K562 (cell line): ENCODE results near the gene PDE4DIP. TPM values are rescaled to one million over a fixed set of nuclear protein-coding genes. Genes with fewer than 3 reads are reported as not detected.
A peak's percentile ranks its signal among the peaks of the same experiment; 100 is the strongest.
"Not testable (repeated sequence)": the region's sequence is repeated elsewhere in the genome, so short reads cannot be mapped to it uniquely, and the experiment has no call there.

Source experiments
- ATAC-seq: fragments of 200-7000 bp; cut with Tn5 transposase; 3 replicates; pipeline ENCODE4 v1.9.1; 2020; ENCODE audit warnings: moderate library complexity
- Bru-seq: library from RNA; stranded (reverse); fragments of 400-500 nt; gene quantifications from one replicate; lab custom pipeline; 2021; lab: Mats Ljungman, UMichigan
- BruChase-seq, 2 experiments: library from RNA; stranded (reverse); fragments of 400-500 nt; gene quantifications; one replicate each; lab custom pipeline; 2021; lab: Mats Ljungman, UMichigan
- BruUV-seq: library from RNA; stranded (reverse); fragments of 400-500 nt; replicated peaks from 2 replicates; lab custom pipeline; 2021; lab: Mats Ljungman, UMichigan
- CTCF ChIA-PET: fragments of 300-600 bp; formaldehyde crosslinking; extraction: SDS; loops from one replicate; lab custom pipeline; 2021; ENCODE audit warnings: low intra/inter-chr PET ratio; lab: Yijun Ruan, JAX
- POLR2A ChIA-PET: fragments of 300-600, 350-650 bp; sonication (Branson Sonifier 250); formaldehyde crosslinking; extraction: SDS; loops from one replicate; lab custom pipeline; 2021; ENCODE audit warnings: antibody characterized with exemption, inconsistent platforms; lab: Yijun Ruan, JAX
- DNase-seq, 4 experiments: peaks; one replicate each; pipeline versions ENCODE4 v3.0.0 to v3.0.0-alpha.2; 2011 to 2018; ENCODE audit warnings: low spot score in 3 of 4, mixed read lengths in 3 of 4; ENCODE audit errors: extremely low read depth in 1 of 4
- FAIRE-seq: peaks from 2 replicates; lab custom pipeline; 2011; peaks lifted over from hg19 to GRCh38; lab: Jason Lieb, UNC
- H2AFZ ChIP-seq: 2 replicates; pipeline ENCODE4 v1.6.0; 2011; ENCODE audit warnings: low read depth, low read length, control low read depth, inconsistent platforms
- H3K27ac ChIP-seq: fragments of 200-600 bp; 3 replicates; pipeline ENCODE4 v1.8.0; 2011; ENCODE audit warnings: low read depth, mild to moderate bottlenecking, control low read depth, inconsistent platforms, low read length, moderate library complexity, mixed read lengths; ENCODE audit errors: extremely low read depth
- H3K27me3 ChIP-seq, 2 experiments: fragments of 300-600 bp in 1 of 2; 2 replicates in 1 of 2; 3 replicates in 1 of 2; pipeline versions ENCODE4 v1.6.0 to v1.8.0; 2011; ENCODE audit warnings: inconsistent platforms in 2 of 2, low read length in 2 of 2, mild to moderate bottlenecking in 1 of 2, mixed read lengths in 1 of 2, moderate library complexity in 1 of 2; ENCODE audit not compliant: control insufficient read depth in 2 of 2, insufficient read depth in 2 of 2
- H3K36me3 ChIP-seq: fragments of 300-600 bp; 3 replicates; pipeline ENCODE4 v1.8.0; 2011; ENCODE audit warnings: mild to moderate bottlenecking, low read length, inconsistent platforms; ENCODE audit not compliant: control insufficient read depth, insufficient read depth
- H3K4me1 ChIP-seq, 2 experiments: fragments of 200-600 bp in 1 of 2; replicated peaks in 1 of 2; 2 replicates in 1 of 2; 3 replicates in 1 of 2; pipeline versions ENCODE4 v1.5.1 to v1.8.0; 2011; ENCODE audit warnings: inconsistent platforms in 2 of 2, low read length in 2 of 2, mild to moderate bottlenecking in 1 of 2, mixed read lengths in 1 of 2, moderate library complexity in 1 of 2; ENCODE audit not compliant: control insufficient read depth in 2 of 2, insufficient read depth in 2 of 2
- H3K4me2 ChIP-seq: 2 replicates; pipeline ENCODE4 v1.6.1; 2011; ENCODE audit warnings: low read length, control low read depth, inconsistent platforms, mixed read lengths; ENCODE audit not compliant: insufficient read depth
- H3K4me3 ChIP-seq: fragments of 200-600 bp; sonication (generic), shearing (Covaris generic); 2 replicates; pipeline ENCODE4 v1.5.1; 2016; ENCODE audit warnings: control low read depth, inconsistent platforms
- H3K79me2 ChIP-seq: fragments of 200-600 bp; 3 replicates; pipeline ENCODE4 v1.8.0; 2011; ENCODE audit warnings: low read length, inconsistent platforms; ENCODE audit not compliant: control insufficient read depth, insufficient read depth
- H3K9ac ChIP-seq, 2 experiments: 2 replicates each; pipeline versions ENCODE4 v1.6.0 to v1.6.1; 2011; ENCODE audit warnings: low read depth in 2 of 2, low read length in 2 of 2, control low read depth in 1 of 2, inconsistent platforms in 1 of 2, mild to moderate bottlenecking in 1 of 2, mixed read lengths in 1 of 2; ENCODE audit not compliant: insufficient read depth in 1 of 2
- H3K9me1 ChIP-seq: one replicate; pipeline ENCODE4 v1.6.0; 2011; ENCODE audit warnings: inconsistent platforms, mild to moderate bottlenecking, low read length, moderate library complexity; ENCODE audit not compliant: control insufficient read depth, insufficient read depth
- H3K9me3 ChIP-seq: replicated peaks from 2 replicates; pipeline ENCODE4 v1.5.1; 2011; ENCODE audit warnings: low read depth, low read length, inconsistent platforms; ENCODE audit not compliant: control insufficient read depth, insufficient read depth
- H4K20me1 ChIP-seq: replicated peaks from 2 replicates; pipeline ENCODE4 v1.6.1; 2011; ENCODE audit warnings: low read length, inconsistent platforms, mixed read lengths; ENCODE audit not compliant: control insufficient read depth, insufficient read depth
- WGBS: fragments of 100-300 bp; shearing (Covaris generic); methylation state at CpG from one replicate; pipeline ENCODE4 v1.1.6; 2016; ENCODE audit warnings: low coverage, mixed read lengths; ENCODE audit not compliant: insufficient coverage; ENCODE audit errors: missing lambda C conversion rate; 5-methylcytosine and 5-hydroxymethylcytosine counted together
- in situ Hi-C: fragments of 300-500 bp; cut with MboI; formaldehyde crosslinking; loops from 4 replicates; pipeline ENCODE4 v1.15.0; 2018; ENCODE audit warnings: inconsistent platforms, mixed read lengths
- intact Hi-C: fragments of 100-400 bp; cut with micrococcal nuclease; formaldehyde crosslinking; loops from 2 replicates; pipeline ENCODE4 v1.14.2; 2022
- long read RNA-seq, 3 experiments: library from polyadenylated mRNA in 2 of 3; library from RNA in 1 of 3; unstranded in 2 of 3; stranded (forward) in 1 of 3; transcript quantifications; one replicate each; pipeline ENCODE4 v2.0.0, GENCODE V29; 2019 to 2022
- polyA minus RNA-seq, 3 experiments: library from RNA; depleted of rRNA, polyadenylated mRNA; stranded (reverse); fragments of >200 nt; gene quantifications; 2 replicates each; pipeline ENCODE4 v1.2.3, GENCODE V29; 2011
- polyA plus RNA-seq, 8 experiments: library from polyadenylated mRNA; depleted of rRNA in 4 of 8; stranded (reverse) in 5 of 8; unstranded in 3 of 8; fragments of >200 nt; fragmentation: Nextera tagmentation in 2 of 8; fragmentation: Illumina TruSeq in 1 of 8; extraction: Ambion mirVana in 2 of 8; extraction: Trizol in 1 of 8; gene quantifications; 2 replicates each; pipeline versions ENCODE4 v1.2.1 to v1.2.3, GENCODE V29; 2011 to 2014; ENCODE audit warnings: inconsistent platforms in 1 of 8, missing spikeins in 1 of 8
- total RNA-seq, 7 experiments: library from RNA; depleted of rRNA in 6 of 7; stranded (reverse); fragments of >200 nt in 6 of 7; fragmentation: Illumina TruSeq in 2 of 7; extraction: Trizol in 2 of 7; gene quantifications; 2 replicates each; pipeline versions ENCODE4 v1.2.1 to v1.2.3, GENCODE V29; 2011 to 2021; ENCODE audit warnings: low replicate concordance in 1 of 7

Gene PDE4DIP
- total RNA-seq (2011; cell fraction: chromatin; rRNA removed; ENCODE audit: low replicate concordance): 488 and 689 TPM in 2 replicates
- total RNA-seq (2011; cell fraction: nucleolus; rRNA removed): 235 and 253 TPM in 2 replicates
- 363 and 390 TPM in 2 replicates for total RNA-seq (2011; cell fraction: nucleoplasm; rRNA removed)
- total RNA-seq (2014; rRNA removed) (148 and 160 TPM in 2 replicates), total RNA-seq (2014; rRNA removed; fragmentation: Illumina TruSeq; extraction: Trizol) (260 and 272 TPM in 2 replicates), total RNA-seq (2015; rRNA removed; fragmentation: Illumina TruSeq; extraction: Trizol) (198 and 200 TPM in 2 replicates), total RNA-seq (2021) (355 and 362 TPM in 2 replicates), polyA plus RNA-seq (2011; rRNA removed) (242 and 324 TPM in 2 replicates), polyA plus RNA-seq (2014; fragmentation: Illumina TruSeq; extraction: Trizol) (232 and 260 TPM in 2 replicates), polyA plus RNA-seq (2014; fragmentation: Nextera tagmentation; extraction: Ambion mirVana) (100 to 1,000 TPM; 225 to 334 TPM), polyA plus RNA-seq (2014; rRNA removed) (202 and 205 TPM in 2 replicates), polyA minus RNA-seq (2011; rRNA and poly(A)+ RNA removed) (462 and 560 TPM in 2 replicates), Bru-seq, nascent RNA (percentile 79 among the genes with signal in this experiment), BruChase-seq, experiment 1, labeled RNA remaining after a 2-hour chase (percentile 73 among the genes with signal in this experiment), BruChase-seq, experiment 2, labeled RNA remaining after a 6-hour chase (percentile 75 among the genes with signal in this experiment)
- polyA plus RNA-seq (2011; cell fraction: cytosol; rRNA removed): 123 and 131 TPM in 2 replicates
- polyA plus RNA-seq (2011; cell fraction: nucleus; rRNA removed): 209 and 256 TPM in 2 replicates
- polyA plus RNA-seq (2012): 223 and 364 TPM in 2 replicates
- polyA minus RNA-seq (2011; cell fraction: cytosol; rRNA and poly(A)+ RNA removed): 187 TPM in 2 replicates
- 250 and 327 TPM in 2 replicates for polyA minus RNA-seq (2011; cell fraction: nucleus; rRNA and poly(A)+ RNA removed)
- long read RNA-seq, experiment 1, full-length matches to known transcripts: 23 of 526 reads
- long read RNA-seq, experiment 1, partial matches to known transcripts: 354 of 526 reads
- long read RNA-seq, experiment 1, other reads (novel, unspliced or antisense): 149 of 526 reads
- long read RNA-seq, experiment 2, full-length matches to known transcripts: 2 of 73 reads
- long read RNA-seq, experiment 2, partial matches to known transcripts: 44 of 73 reads
- long read RNA-seq, experiment 2, other reads (novel, unspliced or antisense): 27 of 73 reads
- long read RNA-seq, experiment 3, full-length matches to known transcripts: 2 of 112 reads
- long read RNA-seq, experiment 3, partial matches to known transcripts: 90 of 112 reads
- long read RNA-seq, experiment 3, other reads (novel, unspliced or antisense): 20 of 112 reads

- H3K4me1 ChIP-seq, H3K79me2 ChIP-seq, FAIRE-seq, H3K4me2 ChIP-seq, H3K27ac ChIP-seq, H3K9me3 ChIP-seq, CTCF ChIA-PET, BruUV-seq, H3K4me3 ChIP-seq, H3K36me3 ChIP-seq, H2AFZ ChIP-seq, H4K20me1 ChIP-seq, H3K9me1 ChIP-seq, intact Hi-C loops, H3K27me3 ChIP-seq, H3K9ac ChIP-seq, DNase-seq, in situ Hi-C loops, POLR2A ChIA-PET: not testable (repeated sequence)
- ATAC-seq: peak; percentile 54
- 80% methylated on average over 1 of the region's 36 CpGs for WGBS
Observed at GRCh38 chr1:148844220-148844619, at the start of gene PDE4DIP. Gene PDE4DIP, plus strand, starts transcription at chr1:148844428. Its CDS starts 347 bp downstream, at chr1:148844775.

GRCh38 chr1:148808268-148808928 lies 35.8 kb upstream of the PDE4DIP start:
- H3K36me3 ChIP-seq, in situ Hi-C loops: not testable (repeated sequence)

GRCh38 chr1:148808929-148809283 lies 35.3 kb upstream of the PDE4DIP start:
- DNase-seq, CTCF ChIA-PET, BruUV-seq: not testable (repeated sequence)

More at GRCh38 chr1:148808268-148808928, 35.8 kb upstream of the PDE4DIP start:
- FAIRE-seq, intact Hi-C loops, H3K79me2 ChIP-seq, DNase-seq, POLR2A ChIA-PET, H4K20me1 ChIP-seq, H3K4me2 ChIP-seq, H3K27me3 ChIP-seq, H3K9me3 ChIP-seq, H2AFZ ChIP-seq, H3K9me1 ChIP-seq, H3K4me1 ChIP-seq, H3K27ac ChIP-seq, H3K4me3 ChIP-seq, H3K9ac ChIP-seq, ATAC-seq, BruUV-seq, CTCF ChIA-PET: not testable (repeated sequence)
- no CpG with 5 or more reads among the region's 50 CpGs for WGBS

More at GRCh38 chr1:148808929-148809283, 35.3 kb upstream of the PDE4DIP start:
- FAIRE-seq, H3K36me3 ChIP-seq, H2AFZ ChIP-seq, H3K4me1 ChIP-seq, H3K27ac ChIP-seq, H3K9me1 ChIP-seq, H3K27me3 ChIP-seq, in situ Hi-C loops, H3K4me2 ChIP-seq, H3K9ac ChIP-seq, ATAC-seq, H3K9me3 ChIP-seq, H4K20me1 ChIP-seq, POLR2A ChIA-PET, H3K79me2 ChIP-seq, H3K4me3 ChIP-seq, intact Hi-C loops: not testable (repeated sequence)
- no CpG with 5 or more reads among the region's 6 CpGs for WGBS
